Urothelium cell line (cell line): ENCODE data around the gene MYL12B.

Experiments
- DNase-seq: peaks from one replicate; pipeline ENCODE4 v3.0.0; 2011; ENCODE audit warnings: low spot score, mixed read lengths
- FAIRE-seq: peaks from 2 replicates; lab custom pipeline; 2011; peaks lifted over from hg19 to GRCh38; lab: Jason Lieb, UNC

MYL12B gene

GRCh38 chr18:3234457-3234856 lies 27.5 kb upstream of the MYL12B start:
- FAIRE-seq: no peak

DNA sequence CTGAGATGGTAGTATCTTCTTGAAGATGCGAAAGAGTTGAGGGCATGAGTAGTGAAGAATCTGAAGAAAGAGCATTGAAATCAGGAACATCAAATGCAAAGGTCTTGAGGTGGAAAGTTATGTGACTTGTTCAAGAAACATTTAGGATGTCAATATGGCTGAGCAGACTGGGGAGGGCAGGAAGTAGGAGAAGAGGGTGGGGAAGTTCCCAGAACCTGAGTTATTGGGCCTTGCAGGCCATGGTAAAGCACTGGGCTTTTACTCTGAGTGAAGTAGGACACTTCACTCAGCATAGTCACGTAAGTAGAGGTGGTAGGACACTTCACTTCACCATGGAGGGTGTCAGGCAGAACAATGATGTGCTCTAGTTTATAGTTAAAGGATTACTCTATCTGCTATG lies 26.1 kb upstream of the MYL12B start:
- DNase-seq: no peak
- no peak for FAIRE-seq

More at GRCh38 chr18:3234457-3234856, 27.5 kb upstream of the MYL12B start:
- no peak for DNase-seq

- DNase-seq: no peak
- peak; percentile 78 for FAIRE-seq
Observed at GRCh38 chr18:3236470-3236869, 25.5 kb upstream of the MYL12B start.

DNA sequence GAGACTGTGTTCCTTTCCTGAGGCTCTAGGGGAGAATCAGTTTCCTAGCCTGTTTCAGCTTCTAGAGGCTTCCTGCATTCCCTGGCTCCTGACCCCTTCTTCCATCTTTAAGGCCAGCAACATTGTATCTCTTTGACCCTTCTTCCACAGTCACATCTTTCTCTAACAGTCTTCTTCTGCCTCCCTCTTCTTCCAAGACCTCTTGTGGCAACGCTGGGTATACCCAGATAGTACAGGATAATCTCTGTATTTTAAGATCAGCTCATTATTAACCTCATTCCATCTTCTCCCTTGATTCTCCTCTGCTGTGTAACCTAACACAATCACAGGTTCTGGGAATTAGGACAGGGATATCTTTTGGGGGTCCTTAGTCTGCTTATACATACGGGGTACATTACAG lies 23.2 kb upstream of the MYL12B start:
- no peak for FAIRE-seq
- DNase-seq: no peak

- DNase-seq (no peak), FAIRE-seq (no peak)
Observed at GRCh38 chr18:3245185-3245564, 16.8 kb upstream of the MYL12B start.

DNA sequence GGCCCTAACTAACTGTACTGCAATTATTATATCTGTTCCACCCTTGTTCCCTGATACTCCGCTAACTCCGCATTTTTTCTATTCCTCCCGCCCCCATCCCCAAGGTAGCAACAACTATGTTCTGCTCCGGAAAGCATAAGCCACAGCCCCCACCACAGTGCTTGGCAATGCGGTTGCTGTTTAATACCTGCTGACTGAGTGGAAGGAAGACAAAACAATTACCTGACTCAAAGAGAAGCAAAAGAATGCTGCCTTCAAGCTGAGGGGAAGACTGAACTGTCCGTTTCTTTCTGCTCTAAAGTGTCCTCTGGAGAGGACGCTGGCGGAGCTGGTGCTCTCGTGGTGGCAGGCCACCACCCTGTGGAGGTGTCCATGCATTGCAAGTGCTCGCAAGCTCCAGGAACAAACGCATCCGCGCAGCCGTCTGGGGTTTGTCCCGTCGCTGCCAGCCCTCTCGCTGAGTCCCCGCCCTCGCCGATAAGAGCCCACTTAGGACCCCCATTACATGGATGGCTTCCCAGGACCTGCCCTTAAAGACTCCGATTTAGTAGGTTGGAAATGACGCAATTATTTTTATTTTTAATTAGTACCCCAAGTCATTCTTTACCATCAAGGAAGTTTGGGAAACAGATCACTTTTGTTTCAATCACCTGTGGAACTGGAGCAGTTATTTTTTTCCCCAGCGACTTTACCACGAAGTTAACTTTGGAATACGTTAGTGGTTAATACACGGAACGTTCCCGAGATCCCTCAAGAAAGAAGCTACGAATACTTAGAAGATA lies 15.9 kb upstream of the MYL12B start:
- FAIRE-seq (peak; percentile 97), DNase-seq (peak; percentile 97)

DNA sequence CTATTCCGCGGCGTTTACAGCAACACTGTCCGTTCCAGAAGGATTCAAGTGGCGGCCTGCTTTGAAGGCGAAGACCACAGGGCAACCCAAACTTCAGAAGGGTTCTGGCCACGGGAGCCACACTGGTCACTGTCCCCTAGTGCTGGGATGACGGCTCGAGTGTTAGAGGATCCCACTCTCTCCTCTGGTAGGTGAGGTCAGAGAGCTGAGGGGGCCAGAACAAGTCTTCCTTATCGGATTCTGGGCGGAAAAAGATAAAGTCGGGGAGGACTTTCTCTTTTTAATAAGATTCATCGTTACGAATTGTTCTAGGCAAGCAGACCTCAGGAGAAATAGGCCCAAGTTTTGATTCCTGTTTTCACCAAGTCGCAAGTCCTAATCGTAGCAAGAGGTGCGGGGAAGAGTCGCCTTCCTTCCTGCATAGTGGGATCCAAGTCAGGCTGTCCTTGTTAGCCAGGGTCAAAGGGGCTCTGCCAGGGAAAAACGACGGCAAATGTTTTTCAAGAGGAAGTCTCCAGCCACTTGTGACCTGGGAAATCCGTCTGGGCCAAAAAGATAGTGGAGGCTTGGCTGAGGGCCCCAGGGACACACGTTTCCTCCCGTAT lies 15.2 kb upstream of the MYL12B start:
- FAIRE-seq (no peak), DNase-seq (peak; percentile 43)

DNA sequence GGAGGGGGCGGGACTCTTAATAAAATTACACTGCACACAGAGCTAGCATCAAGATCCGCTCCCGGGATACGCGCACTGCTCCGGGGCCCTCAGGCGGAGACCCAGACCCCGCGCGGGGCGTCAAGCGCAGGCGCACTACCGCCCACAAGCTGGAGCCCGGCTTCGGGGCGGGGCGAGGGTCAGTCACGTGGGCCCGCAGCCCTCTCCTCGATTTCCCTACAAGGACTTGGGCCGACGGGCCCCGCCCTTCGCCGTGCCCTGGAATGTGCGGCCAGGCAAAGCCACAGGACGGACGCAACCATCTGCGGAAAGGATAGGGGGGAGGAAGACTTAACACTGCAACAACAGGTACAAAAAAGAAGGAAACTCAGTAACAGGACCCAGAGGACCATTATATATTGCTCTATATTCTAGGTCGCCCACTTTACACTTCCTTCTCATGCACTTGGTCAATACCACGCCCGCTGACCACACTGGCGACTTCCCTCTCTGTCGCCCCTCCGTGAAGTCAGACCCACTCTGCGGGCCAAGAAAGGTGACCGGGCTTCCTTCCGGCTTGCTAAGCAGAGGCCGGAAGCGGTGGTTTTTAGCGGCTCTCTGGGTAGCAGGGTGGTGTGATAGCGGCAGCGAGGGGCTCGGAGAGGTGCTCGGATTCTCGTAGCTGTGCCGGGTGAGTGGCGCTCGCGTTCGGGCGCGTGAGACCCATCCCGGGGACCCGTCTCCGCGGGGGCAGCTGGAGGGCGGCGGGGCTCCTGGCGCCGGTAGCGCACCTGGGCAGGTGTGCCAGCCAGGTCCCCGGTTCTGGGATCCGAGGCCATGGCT lies 14.5 kb upstream of the MYL12B start, which contains the start of gene MYL12A:
Gene MYL12A (plus strand): TSS at position 562 of the 822 bp plus-strand sequence. CDS start 5,447 bp downstream, outside the sequence.
- peak; percentile 99 for FAIRE-seq
- peak; percentile 100 for DNase-seq

GRCh38 chr18:3248062-3248657 lies 13.8 kb upstream of the MYL12B start:
- no peak for DNase-seq
- FAIRE-seq: peak; percentile 30

- DNase-seq: peak; percentile 66
- FAIRE-seq: peak; percentile 42
Observed at GRCh38 chr18:3248658-3249359, 13.1 kb upstream of the MYL12B start.

GRCh38 chr18:3250237-3251107 lies 11.5 kb upstream of the MYL12B start:
- peak; percentile 58 for FAIRE-seq
- peak; percentile 49 for DNase-seq

GRCh38 chr18:3251249-3251962 lies 10.5 kb upstream of the MYL12B start:
- DNase-seq: no peak
- FAIRE-seq: no peak

GRCh38 chr18:3251963-3252277 lies 10.0 kb upstream of the MYL12B start:
- DNase-seq (no peak), FAIRE-seq (no peak)

- FAIRE-seq: no peak
- no peak for DNase-seq
Observed at GRCh38 chr18:3252843-3253242, 9.1 kb upstream of the MYL12B start.

DNA sequence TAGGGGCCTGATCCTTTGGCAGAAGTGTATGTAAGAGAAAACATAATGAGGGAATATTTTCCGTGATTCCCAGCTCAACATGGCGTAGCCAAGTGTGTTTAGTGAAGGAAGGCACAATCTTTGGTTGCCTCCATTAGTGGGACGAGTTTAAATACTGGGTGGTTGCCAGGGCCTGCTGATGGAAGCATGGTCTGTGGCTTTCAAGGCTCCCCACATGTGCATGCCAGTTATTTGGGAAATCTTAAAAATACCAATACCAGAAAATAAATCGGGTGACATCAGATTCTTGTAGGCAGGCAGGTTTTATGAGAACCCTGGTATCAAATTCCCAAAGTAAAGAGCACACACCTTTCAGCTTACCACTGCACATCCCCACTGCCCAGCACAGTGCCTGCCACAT lies 7.2 kb upstream of the MYL12B start:
- DNase-seq (no peak), FAIRE-seq (no peak)

DNA sequence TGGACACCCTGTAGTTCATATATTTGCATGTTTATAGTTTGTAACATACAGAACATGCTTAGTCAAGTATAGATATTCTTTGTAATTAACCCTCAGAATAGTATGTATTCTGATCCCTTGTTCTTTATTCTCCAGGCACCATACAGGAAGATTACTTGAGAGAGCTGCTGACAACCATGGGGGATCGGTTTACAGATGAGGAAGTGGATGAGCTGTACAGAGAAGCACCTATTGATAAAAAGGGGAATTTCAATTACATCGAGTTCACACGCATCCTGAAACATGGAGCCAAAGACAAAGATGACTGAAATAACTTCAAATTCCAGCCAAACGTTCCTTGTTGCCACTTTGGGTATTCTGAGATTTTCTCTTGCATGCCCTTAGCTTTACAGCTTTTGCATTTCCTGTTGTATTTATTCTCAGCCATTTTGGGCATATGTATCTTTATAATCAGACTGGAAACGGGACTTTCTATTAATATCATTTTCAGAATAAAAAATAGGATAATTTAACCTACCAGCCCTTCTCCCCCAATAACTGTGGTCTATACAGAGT lies 6.2 kb upstream of the MYL12B start:
- FAIRE-seq (peak; percentile 82), DNase-seq (no peak)

GRCh38 chr18:3256693-3257626 lies 5.0 kb upstream of the MYL12B start:
- FAIRE-seq (peak; percentile 46), DNase-seq (peak; percentile 77)
